Naive B cell (primary cell): Measurements from ENCODE around the gene MAP2. TPM values are rescaled to one million over a fixed set of nuclear protein-coding genes. Genes with fewer than 3 reads are reported as not detected.

Source experiments
- ATAC-seq, 2 donors: fragments of 150-1000 bp; cut with Tn5 transposase; 2 replicates each; pipeline ENCODE4 v1.10.0; 2021; ENCODE audit warnings: low read depth in 2 of 2, mild to moderate bottlenecking in 2 of 2, moderate library complexity in 2 of 2
- DNase-seq: peaks from one replicate; pipeline ENCODE4 v3.0.0; 2022
- H3K27ac Mint-ChIP-seq, 6 donors: one replicate each; pipeline ENCODE4 v1.8.0; 2020 to 2022; ENCODE audit warnings: mild to moderate bottlenecking in 6 of 6, mixed read lengths in 6 of 6, moderate library complexity in 5 of 6, inconsistent platforms in 2 of 6
- H3K27me3 Mint-ChIP-seq, 3 donors: one replicate each; pipeline ENCODE4 v1.8.0; 2021 to 2022; ENCODE audit warnings: mixed read lengths in 3 of 3, mild to moderate bottlenecking in 1 of 3
- H3K36me3 Mint-ChIP-seq, 2 donors: one replicate each; pipeline ENCODE4 v1.8.0; 2020 to 2022; ENCODE audit warnings: mixed read lengths in 2 of 2, inconsistent platforms in 1 of 2, mild to moderate bottlenecking in 1 of 2
- H3K4me1 Mint-ChIP-seq, 3 donors: one replicate each; pipeline ENCODE4 v1.8.0; 2020 to 2022; ENCODE audit warnings: mixed read lengths in 3 of 3, inconsistent platforms in 1 of 3, mild to moderate bottlenecking in 1 of 3, moderate library complexity in 1 of 3
- H3K4me3 Mint-ChIP-seq, 8 donors: one replicate each; pipeline ENCODE4 v1.8.0; 2020 to 2022; ENCODE audit warnings: mild to moderate bottlenecking in 8 of 8, mixed read lengths in 8 of 8, moderate library complexity in 8 of 8, inconsistent platforms in 2 of 8
- H3K9me3 Mint-ChIP-seq, 7 donors: one replicate each; pipeline ENCODE4 v1.8.0; 2020 to 2022; ENCODE audit warnings: mixed read lengths in 7 of 7, mild to moderate bottlenecking in 5 of 7, inconsistent platforms in 2 of 7, moderate library complexity in 1 of 7
- polyA plus RNA-seq, 6 donors: library from polyadenylated mRNA; unstranded; fragments of 300-500 nt; fragmentation: Illumina TruSeq; gene quantifications; one replicate each; pipeline ENCODE4 v1.2.3, GENCODE V29; 2021; ENCODE audit warnings: low read depth in 6 of 6

Gene MAP2
- polyA plus RNA-seq, 6 donors from 2014 or later: 2.7 to 10.1 (median 6.3) TPM

DNA sequence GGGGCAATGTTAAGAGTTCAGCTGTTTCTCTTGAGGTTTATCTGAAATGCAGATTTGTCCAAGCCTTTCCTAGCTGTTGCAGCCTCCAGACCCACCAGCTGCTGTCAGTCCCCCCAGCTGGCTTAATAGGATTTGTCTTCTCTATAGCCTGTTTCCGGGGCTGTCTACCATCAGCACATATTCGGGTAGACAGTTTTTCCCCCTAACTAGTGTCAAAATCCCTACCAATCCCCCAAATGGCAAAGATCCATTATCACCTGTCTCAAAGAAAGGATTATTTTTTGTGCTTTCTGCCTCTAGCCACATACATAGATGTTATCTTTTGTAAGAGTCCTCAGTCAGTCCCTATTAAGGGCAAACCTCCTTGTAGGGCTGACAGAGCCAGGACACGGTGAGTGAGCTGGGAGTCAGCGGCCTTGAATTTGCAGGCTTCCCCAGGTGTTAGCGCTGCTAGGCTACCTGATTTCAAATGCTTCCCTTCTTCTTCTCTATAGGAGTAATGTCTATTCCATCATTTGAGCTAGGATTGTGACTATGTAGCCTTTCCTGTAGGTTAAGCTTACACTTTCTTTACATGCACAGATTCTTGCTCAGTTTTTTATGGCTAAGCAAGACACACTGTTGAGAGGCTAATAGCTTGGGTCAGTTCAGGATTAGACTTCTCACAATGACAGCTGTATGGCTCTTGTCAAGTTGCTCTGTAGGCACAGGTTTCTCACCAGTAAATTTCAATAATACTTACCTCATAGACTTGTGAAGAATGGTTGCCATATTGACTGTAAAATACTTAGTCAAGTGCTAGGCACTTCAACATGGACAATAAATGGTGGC lies 176.7 kb downstream of the MAP2 start:
- Mint-ChIP-seq H3K36me3 (no peaks in the 10 kb centered on the region), H3K27me3 (peaks cover 0 to 6% (median 0%) of the 10 kb centered on the region in 3 donors), H3K4me1 (no peaks in the 10 kb centered on the region), H3K4me3 (no peak overlapping the region), H3K9me3 (peaks cover 0 to 8% (median 2%) of the 10 kb centered on the region in 7 donors), H3K27ac (no peak overlapping the region)
- DNase-seq (no peak), ATAC-seq (no peak)

DNA sequence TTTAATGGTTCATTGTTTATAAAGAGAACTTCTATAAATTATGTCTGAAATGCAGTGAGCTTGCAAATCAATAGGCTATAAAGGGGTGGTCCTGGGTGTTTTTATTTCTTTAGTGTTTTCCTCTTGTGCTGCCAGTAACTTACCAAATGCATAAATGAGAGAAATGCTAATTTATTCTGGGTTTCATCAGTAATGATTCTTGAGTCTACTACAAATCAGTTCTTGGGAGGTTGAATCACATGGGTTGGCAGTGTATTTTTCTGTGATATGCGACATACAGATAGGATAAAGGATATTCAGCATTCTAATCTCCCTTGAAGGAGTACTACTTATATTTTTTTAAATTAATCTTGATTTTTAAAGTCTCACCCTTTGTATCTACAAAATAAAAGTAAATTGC lies 177.7 kb downstream of the MAP2 start:
- Mint-ChIP-seq H3K9me3 (peaks cover 0 to 5% (median 1%) of the 10 kb centered on the region in 7 donors), H3K27me3 (peaks cover 0 to 6% (median 0%) of the 10 kb centered on the region in 3 donors), H3K27ac (no peak overlapping the region), H3K4me3 (no peak overlapping the region), H3K36me3 (no peaks in the 10 kb centered on the region), H3K4me1 (no peaks in the 10 kb centered on the region)
- DNase-seq (no peak), ATAC-seq (no peak)

DNA sequence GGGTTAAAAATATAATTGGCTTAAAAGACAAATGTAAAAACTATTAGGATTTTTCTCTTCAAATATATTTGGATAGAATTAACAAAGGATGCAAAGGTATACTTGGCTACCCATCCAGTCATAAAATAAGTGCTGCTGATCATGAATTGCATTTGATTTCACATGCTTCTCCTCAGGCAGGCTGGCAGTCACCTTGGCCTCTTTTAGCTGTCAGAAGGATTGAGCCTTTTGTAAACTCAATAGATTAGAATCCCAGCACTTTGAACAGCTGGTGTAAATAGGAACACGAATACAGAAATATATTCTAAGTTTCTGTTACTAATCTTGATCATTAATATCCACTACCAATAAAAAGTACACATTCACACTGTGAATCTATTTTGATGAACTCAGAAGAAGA lies 178.4 kb downstream of the MAP2 start:
- Mint-ChIP-seq H3K27me3 (peaks cover 0 to 6% (median 0%) of the 10 kb centered on the region in 3 donors), H3K4me3 (no peak overlapping the region), H3K27ac (no peak overlapping the region), H3K36me3 (no peaks in the 10 kb centered on the region), H3K9me3 (peaks cover 0 to 5% (median 1%) of the 10 kb centered on the region in 7 donors), H3K4me1 (no peaks in the 10 kb centered on the region)
- ATAC-seq (no peak), DNase-seq (no peak)

DNA sequence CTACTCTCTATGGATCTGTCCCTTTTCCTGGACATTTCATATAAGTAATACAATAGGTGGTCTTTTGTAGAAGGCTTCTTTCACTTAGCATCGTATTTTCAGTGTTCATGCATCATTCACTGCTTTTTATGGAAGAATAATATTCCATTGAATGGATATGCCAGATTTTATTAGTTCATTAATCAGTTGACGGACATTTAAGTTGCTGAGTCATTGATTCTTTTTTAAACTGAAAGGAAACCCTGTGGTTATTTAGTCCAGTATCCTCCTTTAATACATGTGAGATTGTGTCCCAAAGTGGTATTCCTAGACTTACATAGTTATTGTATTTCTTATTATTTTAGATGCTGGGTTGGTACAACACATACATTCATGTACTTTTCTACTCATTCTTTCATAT lies 185.7 kb downstream of the MAP2 start:
- DNase-seq (no peak), ATAC-seq (no peak)
- Mint-ChIP-seq H3K9me3 (peaks cover 0 to 1% (median 0%) of the 10 kb centered on the region in 7 donors), H3K27me3 (no peaks in the 10 kb centered on the region), H3K27ac (no peak overlapping the region), H3K36me3 (no peaks in the 10 kb centered on the region), H3K4me3 (no peak overlapping the region), H3K4me1 (no peaks in the 10 kb centered on the region)

DNA sequence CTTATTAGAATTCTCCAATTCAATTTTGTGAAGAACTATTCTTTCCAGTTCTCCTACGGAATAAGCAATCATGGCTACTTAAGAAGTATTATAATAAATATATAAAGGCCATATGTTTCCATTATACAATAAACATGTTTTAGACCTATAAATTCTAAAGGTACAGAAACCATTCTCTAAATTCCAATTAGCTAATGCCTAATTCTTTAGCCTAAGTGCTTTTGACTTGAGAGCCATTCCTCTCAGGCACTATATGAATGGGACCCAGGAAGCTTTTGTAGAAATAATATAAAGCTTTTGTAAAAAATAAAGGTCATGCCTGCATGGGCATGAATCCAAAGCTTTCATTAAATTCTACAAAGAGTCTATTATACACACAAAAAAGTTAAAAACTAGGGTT lies 186.8 kb downstream of the MAP2 start:
- Mint-ChIP-seq H3K9me3 (peaks cover 0 to 7% (median under 1%) of the 10 kb centered on the region in 7 donors), H3K4me1 (no peaks in the 10 kb centered on the region), H3K27me3 (peaks cover 0 to 6% (median 0%) of the 10 kb centered on the region in 3 donors), H3K4me3 (no peak overlapping the region), H3K27ac (no peak overlapping the region), H3K36me3 (peaks cover 0 to 3% of the 10 kb centered on the region in 2 donors)
- no peak for DNase-seq
- no peak for ATAC-seq

DNA sequence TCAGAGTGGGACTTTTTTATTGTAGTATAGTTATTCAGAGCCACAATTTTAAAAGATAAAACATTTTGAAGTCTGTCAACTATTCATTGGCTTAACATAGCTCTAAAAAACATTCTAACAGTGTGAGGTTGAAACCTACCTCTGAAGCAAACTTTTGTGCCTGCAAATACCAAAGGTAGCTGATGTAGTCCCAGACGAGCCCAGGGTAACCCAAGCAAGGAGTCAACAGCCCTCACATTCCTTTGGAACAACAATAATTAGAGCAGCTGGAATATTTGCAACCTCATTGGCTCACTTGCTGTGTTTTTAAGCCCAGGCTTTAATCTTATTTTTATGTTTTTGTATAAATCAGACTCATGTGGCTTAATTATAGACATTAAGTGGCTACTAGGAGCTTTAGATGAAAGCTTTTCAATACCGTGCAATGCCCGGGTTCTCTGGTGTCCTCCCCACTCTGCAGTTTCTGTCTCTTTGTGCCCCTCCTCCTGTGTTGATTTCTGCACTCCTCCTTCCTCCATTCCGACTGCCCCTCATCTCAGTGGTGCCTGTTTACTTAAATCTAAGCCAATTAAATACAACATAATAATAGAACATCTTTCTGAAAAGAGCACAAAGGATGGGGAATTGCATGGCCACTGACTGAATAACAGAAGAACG lies 189.9 kb downstream of the MAP2 start:
- no peak for DNase-seq
- no peak overlapping the region for H3K4me3 Mint-ChIP-seq
- peak overlapping the region in 1 of 6 donors; percentile 18 for H3K27ac Mint-ChIP-seq
- peaks cover 0 to 12% (median 6%) of the 10 kb centered on the region in 7 donors for H3K9me3 Mint-ChIP-seq
- peaks cover 0 to 10% (median 0%) of the 10 kb centered on the region in 3 donors for H3K27me3 Mint-ChIP-seq
- H3K36me3 Mint-ChIP-seq: peaks cover 0 to 10% of the 10 kb centered on the region in 2 donors
- no peak for ATAC-seq
- no peaks in the 10 kb centered on the region for H3K4me1 Mint-ChIP-seq

DNA sequence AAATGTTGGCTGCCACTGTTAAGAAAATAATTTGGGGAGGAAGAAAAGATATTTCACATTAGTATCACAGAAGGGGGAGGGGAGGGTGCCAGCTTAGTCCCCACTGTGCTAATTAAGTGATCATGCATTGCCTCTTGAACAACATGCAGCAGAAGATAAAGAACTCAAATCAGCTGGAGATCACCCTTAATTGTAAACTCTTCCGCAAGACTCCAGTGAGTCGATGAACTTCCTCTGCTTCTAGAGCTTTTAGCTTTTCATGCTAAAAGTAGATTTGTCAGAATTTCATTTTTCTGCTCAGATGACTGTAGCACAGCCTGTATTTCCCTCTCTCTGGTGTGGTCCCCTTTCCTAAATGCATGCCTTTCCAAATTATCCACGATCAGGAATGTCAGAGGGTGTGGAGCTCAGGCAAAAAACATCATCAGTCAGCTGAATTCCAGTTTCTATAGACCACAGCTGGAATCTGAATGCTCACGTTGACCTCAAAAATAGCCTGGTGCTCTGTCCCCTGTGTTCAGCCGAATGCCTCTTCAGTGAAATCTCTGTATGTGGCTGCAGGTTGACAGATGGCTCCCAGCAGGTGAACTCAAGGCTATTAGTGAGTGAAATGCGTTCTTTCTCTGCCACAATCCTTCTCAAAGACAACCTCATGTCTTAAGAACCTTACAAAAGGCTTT lies 191.0 kb downstream of the MAP2 start:
- no peak overlapping the region for H3K4me3 Mint-ChIP-seq
- no peak overlapping the region for H3K27ac Mint-ChIP-seq
- H3K4me1 Mint-ChIP-seq: peaks cover 4% of the 10 kb centered on the region in 3 donors
- H3K36me3 Mint-ChIP-seq: peaks cover 0 to 10% of the 10 kb centered on the region in 2 donors
- no peak for DNase-seq
- peaks cover 0 to 10% (median 0%) of the 10 kb centered on the region in 3 donors for H3K27me3 Mint-ChIP-seq
- peaks cover 0 to 12% (median 6%) of the 10 kb centered on the region in 7 donors for H3K9me3 Mint-ChIP-seq
- ATAC-seq: no peak

DNA sequence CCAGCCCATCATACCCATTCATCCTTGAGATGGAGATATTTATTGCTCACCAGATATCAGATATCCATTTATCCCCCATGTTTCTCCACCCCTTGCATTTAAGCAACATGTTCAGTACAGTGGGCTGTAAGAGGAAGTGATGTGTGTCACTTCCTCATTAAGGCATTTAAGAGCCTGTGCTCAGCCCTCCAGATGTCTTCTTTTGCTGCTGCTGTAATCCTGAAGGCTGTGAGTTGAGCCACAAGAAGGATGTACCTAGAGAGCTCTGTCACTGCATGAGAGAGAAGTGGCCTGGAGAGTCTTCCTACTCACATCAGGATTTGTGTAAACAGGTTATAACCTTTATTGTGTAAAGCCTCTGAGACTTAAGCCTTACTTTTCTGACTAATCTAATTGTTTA lies 195.9 kb downstream of the MAP2 start:
- H3K36me3 Mint-ChIP-seq: peaks cover 0 to 10% of the 10 kb centered on the region in 2 donors
- peaks cover 8 to 11% (median 9%) of the 10 kb centered on the region in 3 donors for H3K4me1 Mint-ChIP-seq
- H3K27me3 Mint-ChIP-seq: peaks cover 0 to 9% (median 0%) of the 10 kb centered on the region in 3 donors
- H3K9me3 Mint-ChIP-seq: peaks cover 0 to 12% (median 5%) of the 10 kb centered on the region in 7 donors
- no peak overlapping the region for H3K4me3 Mint-ChIP-seq
- no peak overlapping the region for H3K27ac Mint-ChIP-seq
- ATAC-seq: peak; percentile 100
- peak; percentile 31 for DNase-seq

DNA sequence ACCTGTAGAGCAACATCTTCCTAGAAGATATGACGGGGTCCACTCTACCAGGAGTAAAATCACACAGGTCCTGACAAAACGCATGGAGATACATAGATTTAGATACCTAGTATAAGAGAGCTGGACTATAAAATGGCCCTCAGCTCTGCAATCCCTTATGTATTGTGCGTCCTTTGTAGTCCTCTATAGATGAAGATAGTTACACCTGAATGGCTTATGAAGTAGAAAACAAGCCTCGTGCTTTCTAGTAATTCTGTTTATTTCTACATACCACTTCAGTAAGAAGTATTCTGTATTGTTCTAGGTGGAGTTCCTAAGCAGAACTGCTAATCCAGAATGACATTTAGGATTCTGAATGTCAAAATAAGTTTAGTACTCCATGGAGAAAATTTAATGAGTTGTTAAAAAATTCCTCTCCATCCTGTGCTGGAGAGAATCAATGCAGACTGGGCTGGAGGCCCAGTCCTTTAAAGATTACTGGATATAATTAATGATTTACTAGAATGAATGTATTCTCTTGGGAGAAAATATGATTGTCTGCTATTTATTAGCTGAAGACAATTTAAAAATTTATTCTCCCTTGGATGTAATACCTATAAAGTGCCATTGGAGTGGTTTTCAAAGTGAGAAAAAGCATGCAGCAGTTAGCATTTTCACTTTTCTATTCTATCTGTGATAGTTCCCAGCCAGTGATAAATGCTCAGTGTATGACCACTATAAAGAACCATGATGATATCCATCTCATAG lies 200.5 kb downstream of the MAP2 start:
- Mint-ChIP-seq H3K9me3 (no peaks in the 10 kb centered on the region), H3K36me3 (no peaks in the 10 kb centered on the region), H3K27me3 (no peaks in the 10 kb centered on the region), H3K27ac (no peak overlapping the region), H3K4me1 (peaks cover 8 to 11% (median 9%) of the 10 kb centered on the region in 3 donors), H3K4me3 (no peak overlapping the region)
- no peak for ATAC-seq
- no peak for DNase-seq

DNA sequence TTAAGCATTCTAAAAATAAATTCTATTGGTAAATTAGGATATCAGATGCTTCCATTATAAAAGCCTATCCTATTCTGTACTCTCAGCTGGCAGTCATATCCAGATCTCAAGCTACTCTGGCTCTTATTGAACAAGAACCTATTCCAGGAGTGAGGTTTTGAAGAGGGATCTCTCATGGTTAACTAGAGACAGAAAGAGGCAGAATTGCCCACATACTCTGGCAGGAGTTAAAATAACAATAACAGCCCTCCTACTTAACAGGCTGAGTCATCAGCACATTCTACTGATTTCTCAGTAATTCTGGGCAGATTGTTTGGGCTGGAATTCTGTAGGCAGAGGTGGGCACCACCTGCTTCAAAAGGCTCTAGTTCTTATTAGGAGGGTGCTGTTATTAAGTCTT lies 205.8 kb downstream of the MAP2 start:
- Mint-ChIP-seq H3K4me1 (no peaks in the 10 kb centered on the region), H3K4me3 (no peak overlapping the region), H3K27me3 (peaks cover 0 to 13% (median 12%) of the 10 kb centered on the region in 3 donors), H3K27ac (peak overlapping the region in 1 of 6 donors; percentile 19), H3K36me3 (peaks cover 0 to 5% of the 10 kb centered on the region in 2 donors), H3K9me3 (no peaks in the 10 kb centered on the region)
- ATAC-seq (no peak), DNase-seq (no peak)

DNA sequence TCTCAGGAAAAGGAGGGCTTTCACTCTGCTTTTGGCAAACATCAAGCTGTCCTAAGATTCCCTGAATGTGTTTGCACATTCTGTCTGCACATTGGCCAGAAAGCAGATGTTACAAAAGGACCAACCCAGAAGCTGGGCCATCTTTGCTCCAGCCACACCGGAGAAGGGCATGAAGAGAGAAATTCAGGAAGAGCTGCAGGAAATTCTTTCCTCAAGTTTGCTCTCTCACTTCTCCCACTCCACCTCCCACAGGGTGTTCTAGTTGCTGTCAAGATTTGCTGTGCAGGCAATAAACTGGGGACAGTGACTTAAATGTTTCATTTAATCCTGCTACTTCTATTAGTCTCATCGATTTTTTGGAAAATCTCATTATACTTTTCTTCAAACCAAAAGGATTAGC lies 210.1 kb downstream of the MAP2 start:
- H3K27me3 Mint-ChIP-seq: peaks cover 0 to 13% (median 12%) of the 10 kb centered on the region in 3 donors
- H3K9me3 Mint-ChIP-seq: no peaks in the 10 kb centered on the region
- DNase-seq: no peak
- no peak overlapping the region for H3K27ac Mint-ChIP-seq
- H3K36me3 Mint-ChIP-seq: peaks cover 0 to 5% of the 10 kb centered on the region in 2 donors
- ATAC-seq: no peak
- no peak overlapping the region for H3K4me3 Mint-ChIP-seq
- no peaks in the 10 kb centered on the region for H3K4me1 Mint-ChIP-seq

DNA sequence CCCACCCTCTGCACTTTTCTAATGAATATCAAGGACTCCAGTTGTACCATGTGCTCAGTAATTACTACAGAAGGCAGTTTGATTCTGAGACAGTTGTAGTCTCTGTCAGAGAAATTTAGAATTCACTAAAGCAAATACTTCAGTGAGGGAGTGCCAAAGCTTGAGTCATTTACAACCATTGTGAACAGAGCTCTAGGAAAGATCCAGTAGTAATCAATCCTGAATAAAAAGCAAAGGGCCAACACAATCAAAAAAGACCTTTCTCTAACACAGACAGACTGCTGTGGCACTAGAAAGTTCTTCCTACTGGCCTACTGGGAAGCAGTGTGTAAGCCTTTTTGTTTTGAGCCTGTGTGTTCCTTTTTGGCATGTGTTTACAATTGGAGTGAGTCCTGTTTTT lies 212.2 kb downstream of the MAP2 start:
- Mint-ChIP-seq H3K4me1 (no peaks in the 10 kb centered on the region), H3K9me3 (no peaks in the 10 kb centered on the region), H3K27ac (no peak overlapping the region), H3K4me3 (no peak overlapping the region), H3K27me3 (peaks cover 0 to 18% (median 12%) of the 10 kb centered on the region in 3 donors), H3K36me3 (peaks cover 0 to 5% of the 10 kb centered on the region in 2 donors)
- DNase-seq (no peak), ATAC-seq (no peak)

DNA sequence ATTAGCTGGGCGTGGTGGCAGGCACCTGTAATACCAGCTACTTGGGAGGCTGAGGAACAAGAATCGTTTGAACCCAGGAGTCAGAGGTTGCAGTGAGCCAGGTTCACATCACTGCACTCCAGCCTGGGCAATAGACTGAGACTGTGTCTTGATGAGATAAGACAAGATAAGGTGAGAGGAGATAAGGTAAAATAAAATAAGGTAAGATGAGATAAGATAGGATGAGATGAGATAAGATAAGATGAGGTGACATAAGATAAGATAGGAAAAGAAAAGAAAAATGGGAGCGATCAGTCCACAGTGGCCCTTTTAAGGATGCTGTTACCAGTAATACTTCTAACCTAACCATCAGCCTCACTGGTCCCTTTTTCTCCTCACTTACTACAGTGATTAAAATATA lies 213.4 kb downstream of the MAP2 start:
- no peaks in the 10 kb centered on the region for H3K4me1 Mint-ChIP-seq
- ATAC-seq: no peak
- peaks cover 0 to 18% (median 12%) of the 10 kb centered on the region in 3 donors for H3K27me3 Mint-ChIP-seq
- H3K9me3 Mint-ChIP-seq: no peaks in the 10 kb centered on the region
- no peak overlapping the region for H3K4me3 Mint-ChIP-seq
- DNase-seq: no peak
- H3K27ac Mint-ChIP-seq: peak overlapping the region in 1 of 6 donors; percentile 80
- H3K36me3 Mint-ChIP-seq: peaks cover 0 to 5% of the 10 kb centered on the region in 2 donors
